ENCODE results near the gene IQGAP1. TPM values are rescaled to one million over a fixed set of nuclear protein-coding genes. Genes with fewer than 3 reads are reported as not detected.

The IQGAP1 gene
- total and polyA plus RNA-seq, 2 of the 4 experiments (the other 2 are of a cell fraction): 87.5 to 207 TPM

DNA sequence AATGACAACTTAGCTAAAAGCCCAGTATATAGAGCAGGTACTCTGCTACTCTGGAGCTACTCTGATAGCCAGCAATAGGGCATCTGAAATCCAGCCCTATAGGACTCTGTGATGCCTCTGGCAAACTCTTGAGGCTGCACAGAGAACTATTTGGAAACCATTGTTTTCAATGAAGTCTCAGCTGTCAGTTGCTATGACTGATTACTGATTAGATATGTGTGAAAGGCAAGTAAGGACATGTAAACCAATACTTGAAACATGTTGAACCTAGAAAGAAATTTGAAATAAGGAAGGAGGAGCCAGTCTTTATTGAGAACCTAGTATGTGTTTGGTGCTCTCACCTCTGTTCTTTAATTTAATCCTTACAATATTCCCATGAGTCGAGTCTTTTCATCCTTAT, 101.5 kb downstream of the IQGAP1 start:
- H3K27ac ChIP-seq (ENCODE audit: insufficient read depth, low read length): no peak overlapping the region
- H2BK20ac ChIP-seq (ENCODE audit: low read depth, low read length): no peak overlapping the region
- no peak overlapping the region for H4K8ac ChIP-seq (ENCODE audit: low read depth in 2 of 2, low read length in 2 of 2)
- no TSS peak for BruUV-seq (replicated peaks)
- WGBS, 2 experiments (ENCODE audit: extremely low coverage in 2 of 2, insufficient read length in 1 of 2): no CpG with 5 or more reads among the region's 1 CpG
- H2BK5ac ChIP-seq (ENCODE audit: low read depth, low read length, poor library complexity, severe bottlenecking): peak overlapping the region; percentile 24
- dilution Hi-C loops (cut with HindIII; ENCODE audit: low sequenced_read_pairs, unreplicated experiment): no loop called here
- H3K9ac ChIP-seq (ENCODE audit: low read depth, low read length): no peak overlapping the region
- H3K18ac ChIP-seq (ENCODE audit: low read depth, low read length): peak overlapping the region; percentile 55; the same call in 1 of the 2 replicates
- ChIA-PET POLR2A (ENCODE audit: unreplicated experiment) (no interaction called here), CTCF (interaction anchor here (0.8 to 1.2 kb wide), 2 partner anchors 9 to 170 kb away, joined by 3 to 4 read pairs; no protein-coding TSS in a partner anchor)
- H4K5ac ChIP-seq (ENCODE audit: low read depth, low read length): no peak overlapping the region
- H4K20me1 ChIP-seq (ENCODE audit: insufficient read depth, low read length): no peaks in the 10 kb centered on the region
- peaks cover 10% of the 10 kb centered on the region for H3K9me1 ChIP-seq (ENCODE audit: insufficient read depth, low read length)
- H2BK120ac ChIP-seq (ENCODE audit: low read depth, low read length): no peak overlapping the region
- H3K14ac ChIP-seq (replicated peaks; ENCODE audit: low read depth, low read length): no peak overlapping the region
- ATAC-seq (ENCODE audit: low read depth): no peak
- no peak overlapping the region for H3K56ac ChIP-seq (ENCODE audit: extremely low read depth, insufficient read depth, low read length)
- H2BK15ac ChIP-seq (ENCODE audit: low read depth, low read length): no peak overlapping the region
- no peak overlapping the region for H4K91ac ChIP-seq (ENCODE audit: insufficient read depth, low read depth, low read length)
- H2AK5ac ChIP-seq (ENCODE audit: low read depth, low read length): no peak overlapping the region
- H3K4me3 ChIP-seq (ENCODE audit: insufficient read depth, low read depth, low read length): no peak overlapping the region
- H2AK9ac ChIP-seq (replicated peaks; ENCODE audit: low read depth, low read length, poor library complexity): no peak overlapping the region
- peaks cover 4% of the 10 kb centered on the region for H3K4me1 ChIP-seq (ENCODE audit: control insufficient read depth, insufficient read depth, low read length)
- H3K23ac ChIP-seq (ENCODE audit: low read depth, low read length): no peak overlapping the region
- intact Hi-C loops (cut with micrococcal nuclease): no loop called here
- H3K79me1 ChIP-seq (ENCODE audit: low read depth in 1 of 2, low read length in 2 of 2): peaks cover 18 to 23% of the 10 kb centered on the region in 2 experiments
- no peak overlapping the region for H3K4ac ChIP-seq (ENCODE audit: low read depth, low read length)
- no peak overlapping the region for H2AFZ ChIP-seq (replicated peaks; ENCODE audit: low read length, poor library complexity)
- H3K4me2 ChIP-seq (ENCODE audit: low read depth, low read length): no peak overlapping the region
- peaks cover 44% of the 10 kb centered on the region for H3K36me3 ChIP-seq (ENCODE audit: control insufficient read depth, insufficient read depth, low read length)
- H3K9me3 ChIP-seq (ENCODE audit: control insufficient read depth, insufficient read depth, low read length): no peaks in the 10 kb centered on the region
- DNase-seq: no peak
- no peaks in the 10 kb centered on the region for H3K27me3 ChIP-seq (ENCODE audit: control insufficient read depth, insufficient read depth, low read length)
- in situ Hi-C loops (cut with MboI; ENCODE audit: low sequenced_read_pairs): no loop called here
- TF ChIP-seq, protein P1, sequence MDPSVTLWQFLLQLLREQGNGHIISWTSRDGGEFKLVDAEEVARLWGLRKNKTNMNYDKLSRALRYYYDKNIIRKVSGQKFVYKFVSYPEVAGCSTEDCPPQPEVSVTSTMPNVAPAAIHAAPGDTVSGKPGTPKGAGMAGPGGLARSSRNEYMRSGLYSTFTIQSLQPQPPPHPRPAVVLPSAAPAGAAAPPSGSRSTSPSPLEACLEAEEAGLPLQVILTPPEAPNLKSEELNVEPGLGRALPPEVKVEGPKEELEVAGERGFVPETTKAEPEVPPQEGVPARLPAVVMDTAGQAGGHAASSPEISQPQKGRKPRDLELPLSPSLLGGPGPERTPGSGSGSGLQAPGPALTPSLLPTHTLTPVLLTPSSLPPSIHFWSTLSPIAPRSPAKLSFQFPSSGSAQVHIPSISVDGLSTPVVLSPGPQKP (IDR thresholded peaks at IDR 0.05; ENCODE audit: borderline replicate concordance, low read depth, low read length): no peak
- TF ChIP-seq NFE2L2 (IDR thresholded peaks at IDR 0.05; ENCODE audit: low read depth, low read length) (no peak), MAFK (IDR thresholded peaks at IDR 0.05; ENCODE audit: low read depth, low read length) (no peak)
